HG02943 (cell line): Measurements from ENCODE around the gene CD84.
"Not testable (repeated sequence)": the region's sequence is repeated elsewhere in the genome, so short reads cannot be mapped to it uniquely, and the experiment has no call there.

Experiments used
- ATAC-seq: cut with Tn5 transposase; IDR thresholded peaks from one replicate; pipeline ENCODE4 v1.9.1; 2021; ENCODE audit warnings: mild to moderate bottlenecking, low read depth, moderate library complexity; ENCODE audit not compliant: unreplicated experiment

Gene CD84

GRCh38 chr1:160576390-160576789, 2.9 kb downstream of the CD84 start:
- ATAC-seq = no peak

- ATAC-seq = no peak
These were observed 4.1 kb downstream of the CD84 start for GRCh38 chr1:160575112-160575664.

- no peak for ATAC-seq
These were observed 8.5 kb downstream of the CD84 start for GRCh38 chr1:160570840-160571239.

- ATAC-seq = no peak
These were observed 9.5 kb downstream of the CD84 start for GRCh38 chr1:160569806-160570205.

DNA sequence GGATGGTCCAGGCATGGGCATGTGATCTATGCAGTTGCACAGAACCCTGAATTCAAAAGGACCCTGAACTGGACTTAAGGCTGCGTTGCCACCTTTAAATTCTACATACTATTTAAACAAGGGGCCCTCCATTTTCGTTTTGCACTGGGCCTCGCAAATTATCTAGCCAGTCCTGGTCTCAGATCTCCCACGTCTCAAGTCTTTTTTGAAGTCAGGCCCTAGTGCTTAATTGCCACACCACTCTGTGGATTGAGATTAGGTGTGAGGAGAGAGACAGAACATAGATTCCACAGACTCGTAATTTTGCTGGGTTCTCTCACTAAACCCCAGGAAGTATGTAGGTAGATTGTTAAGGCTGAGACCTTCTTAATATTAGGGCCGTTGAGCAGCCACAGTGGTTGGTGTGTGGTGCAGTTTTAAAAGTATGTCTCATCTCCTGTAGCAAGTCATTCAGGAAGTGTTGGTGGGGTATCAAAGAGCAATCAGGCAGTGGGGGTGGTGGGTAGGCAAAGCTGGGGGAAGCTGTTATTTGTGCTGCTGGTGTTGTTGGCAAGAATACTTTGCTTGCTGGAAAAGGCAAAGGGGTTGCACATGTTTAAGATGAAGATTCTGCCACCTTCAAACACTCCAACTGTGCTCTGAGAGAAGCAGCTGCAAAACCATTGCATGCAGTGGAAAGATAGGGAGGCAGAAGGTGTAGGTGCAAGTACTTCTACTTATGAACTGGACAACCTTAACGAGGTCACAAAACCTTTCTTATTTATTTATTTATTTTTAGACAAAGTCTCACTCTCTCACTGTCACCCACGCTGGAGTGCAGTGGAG, 11.2 kb downstream of the CD84 start:
- no peak for ATAC-seq

GRCh38 chr1:160567341-160567740, 12.0 kb downstream of the CD84 start:
- ATAC-seq = no peak

- ATAC-seq = no peak
These were observed 13.7 kb downstream of the CD84 start for GRCh38 chr1:160565564-160565963.

DNA sequence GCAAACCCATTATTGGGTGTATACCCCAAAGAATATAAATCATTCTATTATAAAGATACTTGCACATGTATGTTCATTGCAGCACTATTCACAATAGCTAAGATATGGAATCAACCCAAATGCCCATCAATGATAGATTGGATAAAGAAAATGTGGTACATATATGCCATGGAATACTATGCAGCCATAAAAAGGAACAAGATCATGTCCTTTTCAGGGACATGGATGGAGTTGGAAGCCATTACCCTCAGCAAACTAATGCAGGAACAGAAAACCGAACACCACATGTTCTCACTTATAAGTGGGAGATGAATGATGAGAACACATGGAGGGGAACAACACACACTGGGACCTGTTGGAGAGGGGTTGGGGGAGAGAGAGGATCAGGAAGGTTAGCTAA, 16.1 kb downstream of the CD84 start:
- ATAC-seq = not testable (repeated sequence)

- ATAC-seq = not testable (repeated sequence)
These were observed 16.6 kb downstream of the CD84 start for GRCh38 chr1:160562745-160563144.

- no peak for ATAC-seq
These were observed 18.5 kb downstream of the CD84 start for GRCh38 chr1:160560806-160561205.

- no peak for ATAC-seq
These were observed 19.1 kb downstream of the CD84 start for GRCh38 chr1:160560045-160560705.

DNA sequence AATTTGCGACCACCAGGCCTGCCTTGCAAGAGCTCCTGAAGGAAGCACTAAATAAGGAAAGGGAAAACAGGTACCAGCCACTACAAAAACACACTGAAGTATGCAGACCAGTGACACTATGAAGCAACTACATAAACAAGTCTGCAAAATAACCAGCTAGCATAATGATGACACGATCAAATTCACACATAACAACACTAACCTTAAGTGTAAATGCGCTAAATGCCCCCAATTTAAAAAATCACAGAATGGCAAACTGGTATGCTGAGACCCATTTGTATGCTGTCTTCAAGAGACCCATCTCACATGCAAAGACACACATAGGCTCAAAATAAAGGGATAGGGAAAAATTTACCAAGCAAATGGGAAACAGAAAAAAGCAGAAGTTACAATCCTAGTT, 19.9 kb downstream of the CD84 start:
- ATAC-seq = not testable (repeated sequence)

- ATAC-seq = no peak
These were observed 20.5 kb downstream of the CD84 start for GRCh38 chr1:160558660-160559380.

DNA sequence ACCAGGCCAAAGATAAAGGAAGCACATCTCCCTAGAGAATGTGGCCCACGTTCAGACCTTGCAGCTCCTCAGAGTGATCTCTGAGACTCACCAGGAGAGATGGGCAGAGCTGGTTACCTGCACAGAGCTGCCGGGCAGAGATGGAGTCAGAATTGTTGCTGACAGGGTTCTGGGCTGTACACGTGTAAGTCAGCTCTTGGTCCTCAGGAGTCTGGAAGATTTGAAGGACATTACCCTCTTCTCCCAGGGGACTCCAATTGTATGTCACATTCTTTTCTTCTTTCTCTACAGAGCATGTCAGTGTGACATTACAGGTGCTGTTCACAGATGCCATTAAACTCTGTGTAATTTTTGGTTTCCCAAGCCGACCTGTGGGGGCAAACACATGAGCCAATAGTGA, 25.5 kb downstream of the CD84 start:
- no peak for ATAC-seq

- ATAC-seq = no peak
These were observed 26.9 kb downstream of the CD84 start for GRCh38 chr1:160552425-160552824.

- ATAC-seq = no peak
These were observed 28.7 kb downstream of the CD84 start for GRCh38 chr1:160550572-160551034.

DNA sequence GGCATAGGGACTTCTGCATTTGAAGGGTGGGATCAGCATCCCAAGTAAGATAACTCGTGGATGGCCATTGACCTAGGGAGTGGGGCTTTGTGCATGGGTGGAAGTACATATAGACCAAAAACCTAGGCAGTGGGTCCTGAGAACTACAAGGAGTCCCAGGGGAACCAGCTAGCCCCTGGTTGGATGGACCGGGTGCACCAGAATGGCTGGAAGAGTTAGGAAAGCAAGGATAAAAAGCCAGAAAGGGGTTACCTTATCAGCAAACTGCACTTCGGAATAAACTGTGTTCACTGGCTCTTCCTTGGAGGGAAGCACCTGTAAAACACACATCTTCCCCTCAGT, 29.7 kb downstream of the CD84 start:
- ATAC-seq = no peak

DNA sequence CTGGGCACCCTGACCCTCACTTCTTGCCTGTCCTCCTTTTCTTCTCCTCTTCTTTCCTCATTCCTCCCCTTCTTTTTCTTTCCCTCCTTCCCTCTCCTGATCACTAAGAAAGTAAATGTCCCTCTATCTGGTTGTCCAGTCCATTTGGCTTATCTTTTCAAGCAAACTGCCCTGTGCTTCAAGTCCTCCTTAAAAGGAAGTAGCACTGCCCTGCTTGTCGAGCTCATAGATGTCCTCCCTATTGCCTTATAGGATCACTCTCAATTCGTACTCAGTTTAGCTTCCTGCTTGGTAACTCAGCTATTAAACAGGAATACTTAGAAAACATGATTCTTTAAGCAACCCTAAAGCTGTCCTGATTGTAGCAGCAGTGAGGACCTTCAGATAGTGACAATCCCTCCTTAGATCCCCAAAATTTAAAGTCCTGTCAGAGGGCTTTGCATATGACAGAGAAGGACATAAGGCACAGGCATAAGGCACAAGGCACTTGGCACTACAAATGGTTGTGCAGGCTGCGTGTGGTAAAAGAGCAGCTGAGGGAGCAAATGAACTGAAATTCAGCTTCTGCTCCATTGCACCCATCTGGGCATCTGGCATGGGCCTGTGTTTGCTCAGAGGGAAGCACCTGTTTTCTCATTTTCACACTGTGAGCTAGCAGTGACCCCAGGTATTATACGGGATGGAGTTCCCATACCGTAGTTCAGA, 30.2 kb downstream of the CD84 start:
- no peak for ATAC-seq

GRCh38 chr1:160548183-160548582, 31.1 kb downstream of the CD84 start:
- no peak for ATAC-seq

DNA sequence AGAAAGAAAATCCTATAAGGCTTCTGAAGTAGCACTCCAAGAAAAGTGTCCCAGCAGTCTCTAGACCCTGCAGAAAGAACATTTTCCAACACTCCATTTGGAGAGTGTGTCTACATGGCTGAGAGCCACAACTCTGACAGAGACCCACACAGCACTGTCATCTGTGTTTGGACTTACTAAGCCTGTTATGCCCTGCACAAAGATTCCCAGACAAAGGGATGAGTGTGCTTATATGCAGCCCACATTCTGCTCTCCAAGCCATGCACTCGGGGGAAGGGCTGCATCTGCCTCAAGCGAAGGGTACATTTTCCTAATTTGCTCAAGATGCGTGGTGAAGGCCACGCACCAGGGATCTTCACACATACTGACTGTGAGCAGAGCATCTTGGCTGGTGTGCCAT, 31.9 kb downstream of the CD84 start:
- no peak for ATAC-seq
